ENCODE data around the gene PMM2.
"Not testable (repeated sequence)": the region's sequence is repeated elsewhere in the genome, so short reads cannot be mapped to it uniquely, and the experiment has no call there.

PMM2 gene

DNA sequence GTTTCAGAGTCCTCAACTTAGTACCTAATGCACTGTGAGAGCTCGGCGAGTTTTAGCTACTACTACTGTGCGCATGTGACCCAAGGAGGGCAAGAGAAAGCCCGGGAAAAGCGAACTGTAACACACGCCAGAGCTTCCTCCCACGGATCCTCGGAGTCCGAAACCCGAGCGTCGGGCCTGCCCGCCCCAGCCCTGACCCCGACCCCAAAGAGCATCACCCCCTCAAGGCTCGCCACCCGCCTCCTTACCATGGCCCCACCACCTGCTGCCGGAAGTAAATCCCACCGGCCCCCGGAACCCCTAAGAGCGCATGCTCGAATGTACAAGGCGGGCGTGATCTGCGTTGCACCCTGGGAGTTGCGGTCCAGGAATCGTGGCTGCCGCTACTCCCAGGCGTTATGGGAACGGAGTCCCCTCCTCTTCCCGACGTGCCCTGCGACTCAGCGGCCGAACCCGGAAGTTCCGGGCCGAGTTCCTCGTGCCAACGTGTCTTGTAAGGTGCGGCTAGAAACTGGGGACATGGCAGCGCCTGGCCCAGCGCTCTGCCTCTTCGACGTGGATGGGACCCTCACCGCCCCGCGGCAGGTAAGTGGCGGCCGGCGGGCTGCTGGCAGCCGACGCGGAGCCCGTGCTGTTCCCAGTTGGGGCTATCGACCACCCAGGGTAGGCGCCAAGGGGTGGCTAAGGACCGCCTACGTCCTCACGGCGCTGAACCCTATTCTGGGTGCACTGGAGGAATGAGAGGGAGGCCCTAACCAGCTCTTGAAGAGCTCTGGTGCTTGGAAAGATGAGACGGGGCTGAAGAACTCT, at the start of gene PMM2, which contains the start of gene TMEM186:
PMM2 (plus strand) TSS at position 476 of the 810 bp plus-strand sequence; CDS start at position 520, 44 bp downstream.
TMEM186 (minus strand) TSS at position 276 of the 810 bp plus-strand sequence; CDS start at position 251, 25 bp downstream.
- Histone ChIP-seq H3K9ac (ENCODE audit: insufficient read length) (peak within 1 kb of the TSS; percentile 97), H3K9me3 (ENCODE audit: low read depth, low read length) (no peaks in the 10 kb centered on the region), H3K36me3 (ENCODE audit: insufficient read depth, low read length) (peaks cover 28% of the 10 kb centered on the region), H3K27ac (peak within 1 kb of the TSS; percentile 27; the same call in 1 of the 2 replicates), H3K4me3 (peak within 1 kb of the TSS; percentile 97)
- TF ChIP-seq POLR2AphosphoS5 (IDR thresholded peaks at IDR 0.05; ENCODE audit: borderline replicate concordance, low read depth, low read length): peak; percentile 91
- TF ChIP-seq EZH2 (IDR thresholded peaks at IDR 0.05): no peak
- TF ChIP-seq FOXP2 (optimal IDR thresholded peaks at IDR 0.05; ENCODE audit: control extremely low read depth, extremely low read length, insufficient read depth): peak; percentile 70
- peak; percentile 73 for DNase-seq (ENCODE audit: low read depth, low spot score)

- H3K9ac ChIP-seq (ENCODE audit: insufficient read length); H3K36me3 ChIP-seq (ENCODE audit: insufficient read depth, low read length); H3K9me3 ChIP-seq (ENCODE audit: low read depth, low read length); H3K27ac ChIP-seq; H3K4me3 ChIP-seq; DNase-seq (ENCODE audit: low read depth, low spot score): not testable (repeated sequence)
Measured at GRCh38 chr16:8748944-8749343, 48.7 kb upstream of the PMM2 start.

- DNase-seq (ENCODE audit: low read depth, low spot score): no peak
- H3K9me3 ChIP-seq (ENCODE audit: low read depth, low read length): no peaks in the 10 kb centered on the region
Measured at GRCh38 chr16:8751481-8752311, 45.9 kb upstream of the PMM2 start.

DNA sequence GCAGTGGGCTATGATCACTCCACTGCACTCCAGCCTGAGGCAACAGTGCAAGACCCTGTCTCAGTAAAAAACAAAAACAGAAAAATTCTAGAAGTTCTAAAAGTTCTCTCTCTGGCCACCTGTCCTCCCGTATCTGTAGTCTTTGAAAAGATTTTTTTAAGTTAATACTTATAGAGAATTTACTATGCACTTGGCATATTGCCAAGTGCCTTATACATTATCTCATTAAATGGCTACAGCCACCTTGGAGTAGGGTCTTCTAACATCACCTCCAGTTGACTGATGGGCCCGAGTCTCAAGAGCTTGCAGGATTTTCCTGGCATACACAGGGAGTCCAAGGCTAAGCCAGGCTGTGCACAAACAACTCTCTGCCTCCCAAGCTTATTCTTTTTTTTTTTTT, 44.9 kb upstream of the PMM2 start:
- Histone ChIP-seq H3K4me3 (no peak overlapping the region), H3K9me3 (ENCODE audit: low read depth, low read length) (no peaks in the 10 kb centered on the region), H3K27ac (no peak overlapping the region), H3K36me3 (ENCODE audit: insufficient read depth, low read length) (no peaks in the 10 kb centered on the region), H3K9ac (ENCODE audit: insufficient read length) (no peak overlapping the region)
- no peak for DNase-seq (ENCODE audit: low read depth, low spot score)
- TF ChIP-seq POLR2AphosphoS5 (IDR thresholded peaks at IDR 0.05; ENCODE audit: borderline replicate concordance, low read depth, low read length) (no peak), EZH2 (IDR thresholded peaks at IDR 0.05) (no peak), FOXP2 (optimal IDR thresholded peaks at IDR 0.05; ENCODE audit: control extremely low read depth, extremely low read length, insufficient read depth) (no peak)

More at GRCh38 chr16:8751481-8752311, 45.9 kb upstream of the PMM2 start:
- no peaks in the 10 kb centered on the region for H3K36me3 ChIP-seq (ENCODE audit: insufficient read depth, low read length)
- no peak overlapping the region for H3K4me3 ChIP-seq
- no peak overlapping the region for H3K27ac ChIP-seq
- no peak for TF ChIP-seq EZH2 (IDR thresholded peaks at IDR 0.05)
- TF ChIP-seq FOXP2 (optimal IDR thresholded peaks at IDR 0.05; ENCODE audit: control extremely low read depth, extremely low read length, insufficient read depth): no peak
- no peak for TF ChIP-seq POLR2AphosphoS5 (IDR thresholded peaks at IDR 0.05; ENCODE audit: borderline replicate concordance, low read depth, low read length)
- no peak overlapping the region for H3K9ac ChIP-seq (ENCODE audit: insufficient read length)

DNA sequence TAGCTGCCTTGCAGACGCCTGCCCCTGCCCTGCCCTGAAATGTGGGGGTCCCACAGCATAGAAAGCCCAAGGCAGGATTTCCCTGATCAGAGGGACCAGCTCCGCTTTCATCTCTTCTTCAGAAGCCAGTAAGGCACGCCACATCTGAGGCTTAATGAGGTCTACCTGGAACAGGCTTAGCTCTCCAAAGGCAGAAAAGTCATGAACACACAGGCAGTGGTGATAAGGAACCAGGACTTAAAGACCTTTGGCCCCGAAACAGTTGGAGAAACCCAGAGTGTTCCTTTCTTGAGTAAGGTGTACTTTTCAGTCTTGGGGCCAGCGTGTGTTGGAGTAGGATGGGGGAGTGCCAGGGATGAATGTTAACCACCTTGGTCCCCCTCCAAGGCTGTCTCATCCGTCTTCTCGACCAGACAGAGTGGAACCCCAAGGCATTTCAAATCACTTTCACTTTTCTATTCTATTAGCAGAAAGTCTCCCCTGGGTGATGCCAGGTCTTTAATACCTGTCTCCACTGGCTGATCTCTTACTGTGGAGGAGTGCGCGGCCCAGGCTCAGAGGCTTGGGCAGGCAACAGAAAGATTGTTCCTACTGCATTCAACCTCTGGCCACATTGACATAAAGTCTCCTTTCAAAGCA, 44.1 kb upstream of the PMM2 start:
- Histone ChIP-seq H3K4me3 (no peak overlapping the region), H3K9me3 (ENCODE audit: low read depth, low read length) (no peaks in the 10 kb centered on the region), H3K36me3 (ENCODE audit: insufficient read depth, low read length) (no peaks in the 10 kb centered on the region), H3K27ac (no peak overlapping the region), H3K9ac (ENCODE audit: insufficient read length) (no peak overlapping the region)
- no peak for DNase-seq (ENCODE audit: low read depth, low spot score)
- TF ChIP-seq POLR2AphosphoS5 (IDR thresholded peaks at IDR 0.05; ENCODE audit: borderline replicate concordance, low read depth, low read length) (no peak), EZH2 (IDR thresholded peaks at IDR 0.05) (no peak), FOXP2 (optimal IDR thresholded peaks at IDR 0.05; ENCODE audit: control extremely low read depth, extremely low read length, insufficient read depth) (no peak)

- no peak overlapping the region for H3K4me3 ChIP-seq
- no peaks in the 10 kb centered on the region for H3K9me3 ChIP-seq (ENCODE audit: low read depth, low read length)
- no peaks in the 10 kb centered on the region for H3K36me3 ChIP-seq (ENCODE audit: insufficient read depth, low read length)
- no peak for TF ChIP-seq POLR2AphosphoS5 (IDR thresholded peaks at IDR 0.05; ENCODE audit: borderline replicate concordance, low read depth, low read length)
- no peak for TF ChIP-seq FOXP2 (optimal IDR thresholded peaks at IDR 0.05; ENCODE audit: control extremely low read depth, extremely low read length, insufficient read depth)
- no peak for TF ChIP-seq EZH2 (IDR thresholded peaks at IDR 0.05)
- no peak overlapping the region for H3K9ac ChIP-seq (ENCODE audit: insufficient read length)
- no peak for DNase-seq (ENCODE audit: low read depth, low spot score)
- no peak overlapping the region for H3K27ac ChIP-seq
Measured at GRCh38 chr16:8756755-8757154, 40.9 kb upstream of the PMM2 start.

DNA sequence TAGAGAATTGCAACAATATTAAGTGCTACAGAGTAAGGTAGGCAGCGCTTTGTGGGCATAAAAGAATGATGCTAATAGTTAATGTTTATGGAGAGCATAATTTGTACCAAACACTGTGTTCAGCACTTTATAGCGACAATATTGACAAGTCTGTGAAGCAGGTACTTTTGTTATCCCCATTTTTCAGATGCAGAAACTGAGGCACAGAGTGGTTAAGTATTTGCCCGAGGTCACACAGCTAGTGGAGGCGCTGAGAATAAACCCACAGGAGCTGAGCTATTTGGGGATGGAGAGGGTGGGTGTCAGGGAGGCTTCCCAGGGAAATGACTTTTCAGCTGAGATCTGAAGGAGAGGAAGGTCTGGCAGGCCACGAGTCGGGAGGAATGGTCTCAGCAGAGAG, 39.6 kb upstream of the PMM2 start:
- no peak for DNase-seq (ENCODE audit: low read depth, low spot score)
- H3K9ac ChIP-seq (ENCODE audit: insufficient read length): no peak overlapping the region
- H3K27ac ChIP-seq: no peak overlapping the region
- no peak for TF ChIP-seq EZH2 (IDR thresholded peaks at IDR 0.05)
- TF ChIP-seq FOXP2 (optimal IDR thresholded peaks at IDR 0.05; ENCODE audit: control extremely low read depth, extremely low read length, insufficient read depth): no peak
- no peak for TF ChIP-seq POLR2AphosphoS5 (IDR thresholded peaks at IDR 0.05; ENCODE audit: borderline replicate concordance, low read depth, low read length)
- no peak overlapping the region for H3K4me3 ChIP-seq
- no peaks in the 10 kb centered on the region for H3K36me3 ChIP-seq (ENCODE audit: insufficient read depth, low read length)
- H3K9me3 ChIP-seq (ENCODE audit: low read depth, low read length): no peaks in the 10 kb centered on the region

DNA sequence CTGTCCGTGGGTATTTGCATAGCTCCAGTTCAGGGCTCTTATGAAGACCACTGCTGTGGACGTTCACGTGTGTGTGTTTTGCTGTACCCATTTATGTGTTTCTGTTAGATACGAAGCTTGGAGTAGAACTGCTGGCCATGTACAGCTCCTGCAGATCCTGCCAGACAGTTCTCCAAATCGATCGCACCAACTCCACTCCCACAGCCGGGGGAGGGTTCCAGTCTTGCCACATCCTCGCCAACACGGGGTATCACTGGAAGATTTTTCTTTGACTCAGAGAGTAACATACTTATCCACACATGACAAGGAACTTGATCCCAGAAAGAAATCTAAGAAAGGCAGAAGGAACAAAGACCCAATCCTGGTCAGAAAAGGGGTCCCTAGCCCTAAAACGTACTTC, 37.6 kb upstream of the PMM2 start:
- no peaks in the 10 kb centered on the region for H3K9me3 ChIP-seq (ENCODE audit: low read depth, low read length)
- H3K9ac ChIP-seq (ENCODE audit: insufficient read length): no peak overlapping the region
- no peak overlapping the region for H3K27ac ChIP-seq
- TF ChIP-seq FOXP2 (optimal IDR thresholded peaks at IDR 0.05; ENCODE audit: control extremely low read depth, extremely low read length, insufficient read depth) (no peak), POLR2AphosphoS5 (IDR thresholded peaks at IDR 0.05; ENCODE audit: borderline replicate concordance, low read depth, low read length) (no peak), EZH2 (IDR thresholded peaks at IDR 0.05) (no peak)
- DNase-seq (ENCODE audit: low read depth, low spot score): no peak
- H3K4me3 ChIP-seq: no peak overlapping the region
- no peaks in the 10 kb centered on the region for H3K36me3 ChIP-seq (ENCODE audit: insufficient read depth, low read length)

All from SK-N-MC (cell line).